CD14-positive monocyte (primary cell): ENCODE data around the gene TENM3. TPM values are rescaled to one million over a fixed set of nuclear protein-coding genes. Genes with fewer than 3 reads are reported as not detected.

Experiments
- DNase-seq, 3 donors: peaks; one replicate each; pipeline ENCODE4 v3.0.0-alpha.2; 2011 to 2022
- H2AFZ ChIP-seq: 2 replicates; pipeline ENCODE4 v1.6.0; 2012; ENCODE audit warnings: mild to moderate bottlenecking, low read depth, low read length, inconsistent platforms; ENCODE audit not compliant: insufficient read depth, poor library complexity, severe bottlenecking
- H3K27ac ChIP-seq, 2 donors: 1 replicate in 1 of 2; 2 replicates in 1 of 2; pipeline ENCODE4 v1.5.1; 2012 to 2013; ENCODE audit warnings: low read length in 2 of 2, control low read depth in 1 of 2, inconsistent platforms in 1 of 2, low read depth in 1 of 2, mild to moderate bottlenecking in 1 of 2
- H3K27me3 ChIP-seq, 2 donors: one replicate each; pipeline versions ENCODE4 v1.6.0 to v1.6.1; 2011 to 2013; ENCODE audit warnings: low read length in 2 of 2; ENCODE audit not compliant: control insufficient read depth in 2 of 2, insufficient read depth in 2 of 2
- H3K36me3 ChIP-seq, 2 donors: replicated peaks in 1 of 2; 1 replicate in 1 of 2; 2 replicates in 1 of 2; pipeline versions ENCODE4 v1.5.1 to v1.6.1; 2012 to 2013; ENCODE audit warnings: low read length in 2 of 2, control low read depth in 1 of 2, inconsistent platforms in 1 of 2, mild to moderate bottlenecking in 1 of 2; ENCODE audit not compliant: insufficient read depth in 2 of 2, control insufficient read depth in 1 of 2
- H3K4me1 ChIP-seq, 2 donors: 1 replicate in 1 of 2; 2 replicates in 1 of 2; pipeline versions ENCODE4 v1.5.1 to v1.6.1; 2012 to 2013; ENCODE audit warnings: low read length in 2 of 2, control low read depth in 1 of 2, inconsistent platforms in 1 of 2, mild to moderate bottlenecking in 1 of 2, moderate library complexity in 1 of 2; ENCODE audit not compliant: insufficient read depth in 2 of 2, control insufficient read depth in 1 of 2
- H3K4me2 ChIP-seq: replicated peaks from 2 replicates; pipeline ENCODE3; 2012; ENCODE audit warnings: low read length, moderate library complexity, mild to moderate bottlenecking; ENCODE audit not compliant: poor library complexity, severe bottlenecking; ENCODE audit errors: extremely low read depth
- H3K4me3 ChIP-seq, 3 experiments: fragments of 200-600 bp in 1 of 3; sonication (generic) in 1 of 3; replicated peaks in 1 of 3; 1 replicate in 2 of 3; 2 replicates in 1 of 3; pipeline ENCODE4 v1.5.1; 2011 to 2013; ENCODE audit warnings: low read length in 3 of 3, mild to moderate bottlenecking in 3 of 3, control low read depth in 2 of 3, low read depth in 2 of 3, inconsistent platforms in 1 of 3, moderate library complexity in 1 of 3
- H3K79me2 ChIP-seq: 2 replicates; pipeline ENCODE4 v1.6.0; 2012; ENCODE audit warnings: mild to moderate bottlenecking, control low read depth, inconsistent platforms, low read length, moderate library complexity; ENCODE audit not compliant: insufficient read depth
- H3K9ac ChIP-seq: 2 replicates; pipeline ENCODE4 v1.6.0; 2017; ENCODE audit warnings: low read length, mild to moderate bottlenecking; ENCODE audit not compliant: insufficient read depth, poor library complexity, severe bottlenecking
- H3K9me3 ChIP-seq, 2 donors: replicated peaks in 1 of 2; 1 replicate in 1 of 2; 2 replicates in 1 of 2; pipeline versions ENCODE4 v1.5.1 to v1.6.1; 2012 to 2013; ENCODE audit warnings: low read length in 2 of 2, control low read depth in 1 of 2; ENCODE audit not compliant: control insufficient read depth in 1 of 2, insufficient read depth in 1 of 2
- H4K20me1 ChIP-seq: 2 replicates; pipeline ENCODE4 v1.6.0; 2012; ENCODE audit warnings: mild to moderate bottlenecking, low read length, control low read depth, moderate library complexity; ENCODE audit not compliant: insufficient read depth
- H3K27ac Mint-ChIP-seq, 7 donors: one replicate each; pipeline ENCODE4 v1.8.0; 2020; ENCODE audit warnings: mild to moderate bottlenecking in 7 of 7, mixed read lengths in 7 of 7, moderate library complexity in 6 of 7, inconsistent platforms in 2 of 7
- H3K27me3 Mint-ChIP-seq, 3 donors: one replicate each; pipeline ENCODE4 v1.8.0; 2021 to 2022; ENCODE audit warnings: low read depth in 3 of 3, mild to moderate bottlenecking in 3 of 3, mixed read lengths in 3 of 3, moderate library complexity in 3 of 3, inconsistent platforms in 1 of 3
- H3K36me3 Mint-ChIP-seq, 2 donors: one replicate each; pipeline ENCODE4 v1.8.0; 2020; ENCODE audit warnings: mixed read lengths in 2 of 2, inconsistent platforms in 1 of 2, mild to moderate bottlenecking in 1 of 2
- H3K4me1 Mint-ChIP-seq: one replicate; pipeline ENCODE4 v1.8.0; 2020; ENCODE audit warnings: mild to moderate bottlenecking, mixed read lengths
- H3K4me3 Mint-ChIP-seq, 2 donors: one replicate each; pipeline ENCODE4 v1.8.0; 2020; ENCODE audit warnings: mild to moderate bottlenecking in 2 of 2, mixed read lengths in 2 of 2, moderate library complexity in 1 of 2
- H3K9me3 Mint-ChIP-seq, 7 donors: one replicate each; pipeline ENCODE4 v1.8.0; 2020 to 2022; ENCODE audit warnings: mixed read lengths in 7 of 7, mild to moderate bottlenecking in 6 of 7, moderate library complexity in 6 of 7, inconsistent platforms in 2 of 7
- CTCF ChIP-seq: fragments of 200-600 bp; IDR thresholded peaks from one replicate; pipeline ENCODE4 v1.8.0; 2022; ENCODE audit warnings: antibody characterized with exemption, mild to moderate bottlenecking
- WGBS: methylation state at CpG from one replicate; pipeline ENCODE4 v1.1.5; 2013; ENCODE audit warnings: missing lambda C conversion rate; ENCODE audit not compliant: insufficient coverage; 5-methylcytosine and 5-hydroxymethylcytosine counted together
- intact Hi-C, 2 donors: fragments of 100-400 bp; cut with micrococcal nuclease; formaldehyde crosslinking; loops; one replicate each; pipeline versions ENCODE4 v1.15.0 to v1.15.1; 2023
- polyA plus RNA-seq, 3 donors: library from polyadenylated mRNA; depleted of rRNA in 1 of 3; unstranded in 2 of 3; stranded (reverse) in 1 of 3; fragments of 300-500 nt in 2 of 3; fragments of >200 nt in 1 of 3; fragmentation: Illumina TruSeq in 2 of 3; gene quantifications; 1 replicate in 2 of 3; 2 replicates in 1 of 3; pipeline ENCODE4 v1.2.3, GENCODE V29; 2012 to 2021

Gene TENM3
- polyA plus RNA-seq, 3 donors = not detected

DNA sequence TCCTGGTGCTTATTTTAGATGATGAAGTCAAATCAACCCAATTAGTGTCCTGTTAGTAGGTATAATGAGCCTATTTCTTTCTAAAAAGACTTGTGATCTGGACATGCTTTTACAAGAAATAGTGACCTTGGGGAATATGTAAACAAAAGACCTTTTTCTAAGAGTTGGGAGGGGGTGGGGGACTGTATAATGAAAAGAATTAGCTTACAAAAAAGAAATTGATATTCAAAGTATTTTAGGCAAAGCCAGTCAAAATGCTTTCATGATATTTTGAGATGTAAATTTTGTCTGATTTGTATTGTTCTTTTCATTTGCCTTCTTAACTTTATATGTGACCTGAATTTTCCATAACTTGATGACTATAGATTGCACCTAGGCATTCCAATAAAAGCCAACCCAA, 559.4 kb downstream of the TENM3 start:
- Histone ChIP-seq H3K36me3 (no peaks in the 10 kb centered on the region), H2AFZ (no peak overlapping the region), H3K9me3 (peaks cover 16 to 19% of the 10 kb centered on the region in 2 donors), H3K4me1 (peaks cover 6 to 10% of the 10 kb centered on the region in 2 donors), H3K9ac (no peak overlapping the region), H4K20me1 (no peaks in the 10 kb centered on the region), H3K27ac (no peak overlapping the region), H3K79me2 (no peaks in the 10 kb centered on the region), H3K4me3 (no peak overlapping the region), H3K4me2 (no peak overlapping the region), H3K27me3 (peaks cover 0 to 4% of the 10 kb centered on the region in 2 donors)
- no peak for DNase-seq
- Mint-ChIP-seq H3K9me3 (peaks cover 9 to 28% (median 14%) of the 10 kb centered on the region in 7 donors), H3K27ac (no peak overlapping the region), H3K27me3 (peaks cover 17 to 20% (median 18%) of the 10 kb centered on the region in 3 donors), H3K36me3 (no peaks in the 10 kb centered on the region), H3K4me3 (no peak overlapping the region), H3K4me1 (peaks cover 7% of the 10 kb centered on the region)
- TF ChIP-seq CTCF = no peak
- intact Hi-C loops = loop anchor here in 1 of 2 donors (10.0 kb wide), 1 partner anchor 318 kb away; no protein-coding TSS in a partner anchor

GRCh38 chr4:182803235-182803634, 560.0 kb downstream of the TENM3 start:
- peaks cover 16 to 25% of the 10 kb centered on the region in 2 donors for H3K9me3 ChIP-seq
- H2AFZ ChIP-seq = no peak overlapping the region
- Mint-ChIP-seq H3K4me3 (no peak overlapping the region), H3K9me3 (peaks cover 9 to 24% (median 14%) of the 10 kb centered on the region in 7 donors), H3K27ac (no peak overlapping the region), H3K27me3 (peaks cover 18 to 20% (median 20%) of the 10 kb centered on the region in 3 donors), H3K4me1 (peaks cover 7% of the 10 kb centered on the region), H3K36me3 (no peaks in the 10 kb centered on the region)
- H3K27me3 ChIP-seq = peaks cover 0 to 4% of the 10 kb centered on the region in 2 donors
- no peak overlapping the region for H3K9ac ChIP-seq
- DNase-seq = no peak
- 86% methylated on average over 3 of the region's 6 CpGs for WGBS
- peaks cover 6 to 15% of the 10 kb centered on the region in 2 donors for H3K4me1 ChIP-seq
- H4K20me1 ChIP-seq = no peaks in the 10 kb centered on the region
- intact Hi-C loops = loop anchor here in 1 of 2 donors (10.0 kb wide), 1 partner anchor 318 kb away; no protein-coding TSS in a partner anchor
- H3K27ac ChIP-seq = no peak overlapping the region
- no peak overlapping the region for H3K4me2 ChIP-seq
- no peak overlapping the region for H3K4me3 ChIP-seq
- TF ChIP-seq CTCF = no peak
- no peaks in the 10 kb centered on the region for H3K36me3 ChIP-seq
- no peaks in the 10 kb centered on the region for H3K79me2 ChIP-seq
